GM23248 (cell line): ENCODE measurements around the gene RETREG1. TPM values are rescaled to one million over a fixed set of nuclear protein-coding genes. Genes with fewer than 3 reads are reported as not detected.

Experiments
- DNase-seq: peaks from one replicate; pipeline ENCODE4 v3.0.0-alpha.2; 2015
- H2AFZ ChIP-seq: fragments of 200-600 bp; sonication (generic); 2 replicates; pipeline ENCODE4 v1.6.1; 2016; ENCODE audit warnings: antibody characterized with exemption
- H3F3A ChIP-seq: fragments of 200-600 bp; sonication (generic); 2 replicates; pipeline ENCODE4 v1.6.1; 2016; ENCODE audit warnings: mild to moderate bottlenecking, antibody characterized with exemption, mixed run types; ENCODE audit not compliant: insufficient read depth
- H3K27ac ChIP-seq: fragments of 200-600 bp; sonication (generic); 2 replicates; pipeline ENCODE4 v1.5.1; 2016; ENCODE audit warnings: mild to moderate bottlenecking
- H3K27me3 ChIP-seq: fragments of 200-600 bp; sonication (generic); replicated peaks from 2 replicates; pipeline ENCODE4 v1.6.1; 2016; ENCODE audit warnings: mild to moderate bottlenecking; ENCODE audit not compliant: insufficient read depth
- H3K36me3 ChIP-seq: fragments of 200-600 bp; sonication (generic); 2 replicates; pipeline ENCODE4 v1.6.1; 2016; ENCODE audit warnings: low read depth, mild to moderate bottlenecking
- H3K4me1 ChIP-seq: fragments of 200-600 bp; sonication (generic); 2 replicates; pipeline ENCODE4 v1.6.1; 2016; ENCODE audit warnings: mild to moderate bottlenecking; ENCODE audit not compliant: insufficient read depth
- H3K4me2 ChIP-seq: fragments of 200-600 bp; sonication (generic); one replicate; pipeline ENCODE4 v1.6.1; 2016; ENCODE audit warnings: mild to moderate bottlenecking; ENCODE audit not compliant: unreplicated experiment
- H3K4me3 ChIP-seq: fragments of 200-600 bp; sonication (generic); 2 replicates; pipeline ENCODE4 v1.5.1; 2016; ENCODE audit warnings: mild to moderate bottlenecking
- H3K79me2 ChIP-seq: fragments of 200-600 bp; sonication (generic); 2 replicates; pipeline ENCODE4 v1.6.1; 2016; ENCODE audit warnings: mild to moderate bottlenecking; ENCODE audit not compliant: insufficient read depth
- H3K9ac ChIP-seq: fragments of 200-600 bp; sonication (generic); 2 replicates; pipeline ENCODE4 v1.6.1; 2016; ENCODE audit warnings: mild to moderate bottlenecking
- H3K9me2 ChIP-seq: fragments of 200-600 bp; sonication (generic); 2 replicates; pipeline ENCODE4 v1.6.1; 2016; ENCODE audit warnings: mixed run types, mild to moderate bottlenecking, moderate library complexity; ENCODE audit not compliant: insufficient read depth
- H3K9me3 ChIP-seq: fragments of 200-600 bp; sonication (generic); one replicate; pipeline ENCODE4 v1.6.1; 2017; ENCODE audit warnings: low read depth
- H4K20me1 ChIP-seq: fragments of 200-600 bp; sonication (generic); 2 replicates; pipeline ENCODE4 v1.6.0; 2016; ENCODE audit not compliant: insufficient read depth
- EZH2 ChIP-seq: fragments of 200-600 bp; sonication (generic); IDR thresholded peaks from 2 replicates; pipeline ENCODE4 v1.6.1; 2018; ENCODE audit warnings: antibody characterized with exemption, mild to moderate bottlenecking; ENCODE audit not compliant: insufficient read depth, poor library complexity, severe bottlenecking
- EZH2phosphoT487 ChIP-seq: fragments of 200-600 bp; sonication (generic); IDR thresholded peaks from 2 replicates; pipeline ENCODE4 v1.6.1; 2018; ENCODE audit warnings: antibody characterized with exemption, moderate library complexity, mild to moderate bottlenecking, low read depth; ENCODE audit not compliant: insufficient read depth
- WGBS, 2 experiments: methylation state at CpG; one replicate each; pipeline ENCODE4 v1.1.6; 2015 to 2017; ENCODE audit warnings: low lambda C conversion rate in 2 of 2, low coverage in 1 of 2; ENCODE audit errors: missing lambda C conversion rate in 2 of 2; 5-methylcytosine and 5-hydroxymethylcytosine counted together
- in situ Hi-C: fragments of 300-500 bp; cut with MboI; formaldehyde crosslinking; loops from 2 replicates; pipeline ENCODE4 v1.15.0; 2020
- polyA plus RNA-seq: library from polyadenylated mRNA; unstranded; fragments of >200 nt; fragmentation: Nextera tagmentation; extraction: Ambion mirVana; gene quantifications from 2 replicates; pipeline ENCODE4 v1.2.1, GENCODE V29; 2016
- total RNA-seq: library from RNA; depleted of rRNA; stranded (reverse); fragments of >200 nt; shearing (Covaris generic); gene quantifications from 2 replicates; pipeline ENCODE4 v1.2.3, GENCODE V29; 2014

Gene RETREG1
- total and polyA plus RNA-seq, 2 experiments from 2014 or later = 0.22 to 1.1 TPM

GRCh38 chr5:16663840-16664239 is 47.0 kb upstream of the RETREG1 start:
- H2AFZ ChIP-seq = no peak overlapping the region
- no peak for DNase-seq
- H3F3A ChIP-seq = peaks cover 65% of the 10 kb centered on the region
- no peaks in the 10 kb centered on the region for H3K9me3 ChIP-seq
- no peaks in the 10 kb centered on the region for H3K4me1 ChIP-seq
- 80 to 81% methylated on average over 4 of the region's 4 CpGs for WGBS, 2 experiments
- no peaks in the 10 kb centered on the region for H3K9me2 ChIP-seq
- peaks cover 30% of the 10 kb centered on the region for H3K36me3 ChIP-seq
- no peak overlapping the region for H3K9ac ChIP-seq
- no peaks in the 10 kb centered on the region for H3K27me3 ChIP-seq
- H3K4me2 ChIP-seq = no peak overlapping the region
- TF ChIP-seq EZH2phosphoT487 (no peak), EZH2 (no peak)
- no peak overlapping the region for H3K27ac ChIP-seq
- no peak overlapping the region for H3K4me3 ChIP-seq
- 0 out of 2 replicates have a peak, but pooled peaks cover 4% of the 10 kb centered on the region for H3K79me2 ChIP-seq
- H4K20me1 ChIP-seq = no peaks in the 10 kb centered on the region
- in situ Hi-C loops = no loop called here

GRCh38 chr5:16661713-16662112 is 44.9 kb upstream of the RETREG1 start:
- Histone ChIP-seq H4K20me1 (no peaks in the 10 kb centered on the region), H3F3A (peaks cover 65% of the 10 kb centered on the region), H3K4me1 (no peaks in the 10 kb centered on the region; the same call in 1 of the 2 replicates), H3K79me2 (no peaks in the 10 kb centered on the region), H3K27me3 (no peaks in the 10 kb centered on the region), H2AFZ (no peak overlapping the region), H3K9me2 (no peaks in the 10 kb centered on the region), H3K4me3 (no peak overlapping the region), H3K9me3 (no peaks in the 10 kb centered on the region), H3K27ac (no peak overlapping the region), H3K9ac (no peak overlapping the region), H3K4me2 (no peak overlapping the region), H3K36me3 (peaks cover 13% of the 10 kb centered on the region; the same call in 1 of the 2 replicates)
- TF ChIP-seq EZH2phosphoT487 (no peak), EZH2 (no peak)
- in situ Hi-C loops = no loop called here
- DNase-seq = no peak
- WGBS, 2 experiments = 100% methylated on average over 2 of the region's 2 CpGs

GRCh38 chr5:16660982-16661381 is 44.2 kb upstream of the RETREG1 start:
- no peaks in the 10 kb centered on the region for H3K79me2 ChIP-seq
- no peak overlapping the region for H3K4me3 ChIP-seq
- no peak overlapping the region for H3K27ac ChIP-seq
- H3K9ac ChIP-seq = no peak overlapping the region
- 89 to 97% methylated on average over 5 of the region's 5 CpGs for WGBS, 2 experiments
- H3K9me3 ChIP-seq = no peaks in the 10 kb centered on the region
- in situ Hi-C loops = no loop called here
- no peaks in the 10 kb centered on the region; the same call in 1 of the 2 replicates for H3K4me1 ChIP-seq
- peaks cover 7% of the 10 kb centered on the region; the same call in 1 of the 2 replicates for H3K36me3 ChIP-seq
- H3K27me3 ChIP-seq = no peaks in the 10 kb centered on the region
- no peaks in the 10 kb centered on the region for H3K9me2 ChIP-seq
- TF ChIP-seq EZH2phosphoT487 (no peak), EZH2 (no peak)
- no peak for DNase-seq
- H2AFZ ChIP-seq = no peak overlapping the region
- H3F3A ChIP-seq = peaks cover 66% of the 10 kb centered on the region
- H4K20me1 ChIP-seq = no peaks in the 10 kb centered on the region
- no peak overlapping the region for H3K4me2 ChIP-seq

- H3K9me2 ChIP-seq = no peaks in the 10 kb centered on the region
- TF ChIP-seq EZH2 = no peak
- no peak for TF ChIP-seq EZH2phosphoT487
- H3K27ac ChIP-seq = no peak overlapping the region
- no peak overlapping the region for H3K4me3 ChIP-seq
- H2AFZ ChIP-seq = no peak overlapping the region
- no peaks in the 10 kb centered on the region for H3K79me2 ChIP-seq
- no peaks in the 10 kb centered on the region; the same call in 1 of the 2 replicates for H3K4me1 ChIP-seq
- H3K9ac ChIP-seq = no peak overlapping the region
- no peaks in the 10 kb centered on the region for H4K20me1 ChIP-seq
- H3F3A ChIP-seq = peaks cover 53% of the 10 kb centered on the region
- in situ Hi-C loops = no loop called here
- no peaks in the 10 kb centered on the region for H3K9me3 ChIP-seq
- H3K4me2 ChIP-seq = no peak overlapping the region
- no peak for DNase-seq
- 94 to 97% methylated on average over 1 of the region's 1 CpG for WGBS, 2 experiments
- no peaks in the 10 kb centered on the region for H3K27me3 ChIP-seq
- H3K36me3 ChIP-seq = no peaks in the 10 kb centered on the region; the same call in 1 of the 2 replicates
Observed at GRCh38 chr5:16659536-16659935, 42.7 kb upstream of the RETREG1 start.
